ENCODE measurements around the gene ADH5. TPM values are rescaled to one million over a fixed set of nuclear protein-coding genes. Genes with fewer than 3 reads are reported as not detected.

The ADH5 gene
- total and polyA plus RNA-seq, 9 of the 15 experiments (the other 6 are each of a cell fraction or from before 2014, with no cell fraction given): 115 to 310 (median 200) TPM

- FAIRE-seq: no peak
- Histone ChIP-seq H3K4me2 (ENCODE audit: insufficient read depth, low read length) (no peak overlapping the region), H3K36me3 (ENCODE audit: control insufficient read depth, insufficient read depth, low read length) (peaks cover 52% of the 10 kb centered on the region), H4K20me1 (replicated peaks; ENCODE audit: control insufficient read depth, insufficient read depth, low read length) (no peaks in the 10 kb centered on the region), H3K27me3 (ENCODE audit: control insufficient read depth in 2 of 2, insufficient read depth in 2 of 2, low read length in 2 of 2) (no peaks in the 10 kb centered on the region), H3K79me2 (ENCODE audit: control insufficient read depth, insufficient read depth, low read length) (peaks cover 18% of the 10 kb centered on the region; the same call in 2 of the 3 replicates), H3K4me3 (no peak overlapping the region), H3K9me3 (replicated peaks; ENCODE audit: control insufficient read depth, insufficient read depth, low read depth, low read length) (peaks cover 4% of the 10 kb centered on the region; the same call in 1 of the 2 replicates), H3K9me1 (ENCODE audit: control insufficient read depth, insufficient read depth, low read length) (no peaks in the 10 kb centered on the region), H3K4me1 (replicated peaks in 1 of 2; ENCODE audit: control insufficient read depth in 2 of 2, insufficient read depth in 2 of 2, low read length in 2 of 2) (no peaks in the 10 kb centered on the region), H3K9ac (ENCODE audit: insufficient read depth in 1 of 2, low read depth in 2 of 2, low read length in 2 of 2) (no peak overlapping the region), H2AFZ (ENCODE audit: low read depth, low read length) (no peak overlapping the region), H3K27ac (ENCODE audit: extremely low read depth, low read depth, low read length) (no peak overlapping the region)
- TF ChIP-seq C11orf30 (IDR thresholded peaks at IDR 0.05; ENCODE audit: low read depth): peak; percentile 21; the same call in 1 of the 2 replicates
- TF ChIP-seq ZNF316 (IDR thresholded peaks at IDR 0.05): peak; percentile 54
- TF ChIP-seq NBN (IDR thresholded peaks at IDR 0.05; ENCODE audit: low read depth): no peak
- no peak for TF ChIP-seq DIDO1 (tag; IDR thresholded peaks at IDR 0.05; ENCODE audit: low read depth)
- TF ChIP-seq ZNF280A (IDR thresholded peaks at IDR 0.05; ENCODE audit: low read depth, partially characterized antibody): peak; percentile 51
- TF ChIP-seq TRIM24 (IDR thresholded peaks at IDR 0.05): 0 out of 4 replicates have a peak, but pooled peaks of 1 of the 2 experiments have one; percentile 15
- peak; percentile 91 for TF ChIP-seq ZNF324 (CRISPR knock-in tag; IDR thresholded peaks at IDR 0.05)
- 100% methylated on average over 1 of the region's 1 CpG for WGBS (ENCODE audit: insufficient coverage, low coverage, missing lambda C conversion rate)
- CTCF ChIA-PET (ENCODE audit: low intra/inter-chr PET ratio): no interaction called here
- in situ Hi-C loops (cut with MboI): no loop called here
- no TSS peak for BruUV-seq (replicated peaks)
- no peak for DNase-seq (ENCODE audit: extremely low read depth in 1 of 4, low spot score in 3 of 4)
- no peak for ATAC-seq
- intact Hi-C loops (cut with micrococcal nuclease): no loop called here
- POLR2A ChIA-PET: no interaction called here
Measured at GRCh38 chr4:99038213-99038612, 50.4 kb downstream of the ADH5 start.
